Renal cortical epithelial cell (primary cell): ENCODE data around the gene ESYT3. TPM values are rescaled to one million over a fixed set of nuclear protein-coding genes. Genes with fewer than 3 reads are reported as not detected.
"Not testable (repeated sequence)": the region's sequence is repeated elsewhere in the genome, so short reads cannot be mapped to it uniquely, and the experiment has no call there.

Source experiments
- DNase-seq: peaks from one replicate; pipeline ENCODE4 v3.0.0-alpha.2; 2011; ENCODE audit warnings: low read depth
- total RNA-seq: library from RNA; depleted of rRNA; stranded (reverse); fragments of >200 nt; gene quantifications from 2 replicates; pipeline ENCODE4 v1.2.3, GENCODE V29; 2014

The ESYT3 gene
- total RNA-seq, 1 donor from 2014 or later: 2.3 TPM

- DNase-seq: peak; percentile 64
Measured at GRCh38 chr3:138493804-138494606, 59.6 kb downstream of the ESYT3 start.

DNA sequence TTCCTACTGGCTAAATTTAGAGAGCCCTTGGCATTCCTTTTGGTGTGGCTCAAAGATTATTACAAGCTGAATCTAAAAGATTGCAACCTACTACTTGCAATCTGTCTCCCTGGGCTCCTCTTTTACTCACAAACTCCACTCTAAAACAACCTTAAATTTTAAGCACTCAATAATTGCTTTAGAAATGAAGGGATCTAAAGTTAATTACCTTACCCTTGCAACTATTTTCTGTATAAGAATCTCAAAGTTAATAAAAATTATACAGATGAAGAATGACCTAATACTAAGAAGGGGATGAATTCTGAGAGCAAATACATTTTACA is 60.2 kb downstream of the ESYT3 start:
- no peak for DNase-seq

GRCh38 chr3:138495638-138496037 is 61.2 kb downstream of the ESYT3 start:
- not testable (repeated sequence) for DNase-seq

- DNase-seq: no peak
Measured at GRCh38 chr3:138496436-138496835, 62.0 kb downstream of the ESYT3 start.

- no peak for DNase-seq
Measured at GRCh38 chr3:138497021-138497420, 62.6 kb downstream of the ESYT3 start.

GRCh38 chr3:138497851-138498250 is 63.4 kb downstream of the ESYT3 start:
- peak; percentile 61 for DNase-seq

GRCh38 chr3:138498991-138499390 is 64.6 kb downstream of the ESYT3 start:
- DNase-seq: no peak

DNA sequence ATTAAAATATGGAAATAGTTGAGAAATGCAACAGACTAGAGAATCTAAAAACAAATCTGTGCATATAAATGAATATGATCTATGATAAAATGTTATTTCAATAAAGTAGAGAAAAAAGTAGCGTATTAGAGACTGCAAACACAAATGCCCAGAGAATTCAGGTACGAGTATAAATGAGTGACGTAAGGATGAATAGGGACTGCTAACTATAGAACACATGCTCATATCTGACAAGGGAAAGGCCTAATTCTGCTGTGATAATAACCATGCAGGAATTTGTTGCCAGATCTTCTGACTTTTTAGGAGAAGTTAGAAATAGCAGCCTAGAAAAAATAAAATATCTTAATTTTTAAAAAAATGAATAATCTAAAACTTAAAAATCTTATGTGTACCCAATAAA is 73.1 kb downstream of the ESYT3 start:
- no peak for DNase-seq

DNA sequence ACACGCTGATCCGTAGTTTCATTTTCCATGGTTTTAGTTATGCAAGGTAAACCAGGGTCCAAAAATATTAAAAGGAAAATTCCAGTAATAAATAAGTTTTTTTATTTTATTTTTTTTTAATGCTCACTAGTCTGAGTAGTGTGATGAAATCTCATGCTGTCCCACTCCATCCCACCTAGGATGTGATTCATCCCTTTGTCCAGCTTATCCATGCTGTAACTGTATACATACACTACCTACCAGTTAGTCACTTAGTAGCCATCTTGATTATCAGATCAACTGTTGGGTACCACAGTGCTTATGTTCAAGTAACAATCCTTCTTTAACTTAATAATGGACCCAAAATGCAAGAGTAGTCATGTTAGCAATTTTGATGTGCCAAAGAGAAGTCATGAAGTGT is 75.2 kb downstream of the ESYT3 start:
- DNase-seq: no peak

GRCh38 chr3:138511945-138512344 is 77.5 kb downstream of the ESYT3 start:
- DNase-seq: no peak

GRCh38 chr3:138513090-138513843 is 78.9 kb downstream of the ESYT3 start:
- no peak for DNase-seq

- not testable (repeated sequence) for DNase-seq
Measured at GRCh38 chr3:138521445-138521844, 87.0 kb downstream of the ESYT3 start.

Other genes with a start within 250 kb of the ESYT3 start
- 57.0 and 86.4 TPM in 2 replicates for gene ARMC8, start 247.3 kb upstream of the ESYT3 start, total RNA-seq
- gene NME9, start 104.8 kb upstream of the ESYT3 start, total RNA-seq: 1.0 TPM in 1 of 2 replicates, not detected in the other
- gene MRAS, start 86.0 kb upstream of the ESYT3 start, total RNA-seq: 28.5 and 91.3 TPM in 2 replicates
- gene CEP70, start 159.6 kb downstream of the ESYT3 start, total RNA-seq: 44.8 and 136 TPM in 2 replicates
- 17.2 and 35.9 TPM in 2 replicates for gene FAIM, start 174.2 kb downstream of the ESYT3 start, total RNA-seq